GM13977 (cell line): ENCODE data around the gene PDLIM3.

Source experiments
- DNase-seq: peaks from one replicate; pipeline ENCODE4 v3.0.0; 2012; ENCODE audit warnings: low spot score
- in situ Hi-C: fragments of 300-500 bp; cut with MboI; formaldehyde crosslinking; loops from one replicate; pipeline ENCODE4 v1.12.0; 2022; ENCODE audit warnings: low sequenced_read_pairs, low pct_unique_long_range_greater_than_20kb, mixed read lengths, inconsistent platforms; ENCODE audit not compliant: unreplicated experiment
- TF ChIP-seq, protein P1 (sequence below): IDR thresholded peaks from 2 replicates; pipeline ENCODE4 v1.5.1; 2012; ENCODE audit warnings: mild to moderate bottlenecking, control low read depth; ENCODE audit not compliant: insufficient read depth; ENCODE audit errors: extremely low read depth, missing control alignments

PDLIM3 gene

DNA sequence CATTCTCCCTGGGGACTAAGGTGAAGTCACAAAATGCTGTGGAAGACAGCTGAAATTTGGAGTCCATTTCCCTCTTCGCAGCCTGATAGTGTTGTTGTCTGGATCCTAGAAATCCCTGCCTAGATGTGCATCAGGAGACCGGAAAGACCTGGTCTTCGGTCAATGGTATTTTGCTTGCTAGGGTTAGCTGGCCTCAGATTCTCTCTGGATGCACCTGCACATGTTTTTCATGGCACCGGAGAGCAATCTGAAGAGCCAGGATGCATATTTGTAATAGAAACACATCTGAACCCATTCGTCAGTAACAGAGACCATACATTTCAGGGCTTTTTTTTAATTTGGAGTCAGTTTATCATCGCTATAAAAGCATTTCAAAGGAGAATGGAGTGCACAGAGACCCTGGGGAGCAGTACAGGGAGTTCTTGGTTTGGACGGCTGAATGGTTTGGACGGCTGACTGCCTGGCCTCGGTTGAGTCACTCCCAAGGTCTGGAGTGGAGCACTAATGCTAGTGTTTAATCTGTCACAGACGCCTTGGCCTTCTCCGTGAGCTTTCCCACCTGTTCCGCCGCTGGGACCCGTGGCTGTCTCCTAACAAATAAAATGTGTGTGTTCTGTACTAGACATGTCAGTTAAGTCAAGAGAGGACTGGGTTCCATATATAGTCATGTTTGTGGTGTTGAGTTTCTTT lies 7.5 kb upstream of the PDLIM3 start:
- no peak for DNase-seq
- TF ChIP-seq, protein P1, sequence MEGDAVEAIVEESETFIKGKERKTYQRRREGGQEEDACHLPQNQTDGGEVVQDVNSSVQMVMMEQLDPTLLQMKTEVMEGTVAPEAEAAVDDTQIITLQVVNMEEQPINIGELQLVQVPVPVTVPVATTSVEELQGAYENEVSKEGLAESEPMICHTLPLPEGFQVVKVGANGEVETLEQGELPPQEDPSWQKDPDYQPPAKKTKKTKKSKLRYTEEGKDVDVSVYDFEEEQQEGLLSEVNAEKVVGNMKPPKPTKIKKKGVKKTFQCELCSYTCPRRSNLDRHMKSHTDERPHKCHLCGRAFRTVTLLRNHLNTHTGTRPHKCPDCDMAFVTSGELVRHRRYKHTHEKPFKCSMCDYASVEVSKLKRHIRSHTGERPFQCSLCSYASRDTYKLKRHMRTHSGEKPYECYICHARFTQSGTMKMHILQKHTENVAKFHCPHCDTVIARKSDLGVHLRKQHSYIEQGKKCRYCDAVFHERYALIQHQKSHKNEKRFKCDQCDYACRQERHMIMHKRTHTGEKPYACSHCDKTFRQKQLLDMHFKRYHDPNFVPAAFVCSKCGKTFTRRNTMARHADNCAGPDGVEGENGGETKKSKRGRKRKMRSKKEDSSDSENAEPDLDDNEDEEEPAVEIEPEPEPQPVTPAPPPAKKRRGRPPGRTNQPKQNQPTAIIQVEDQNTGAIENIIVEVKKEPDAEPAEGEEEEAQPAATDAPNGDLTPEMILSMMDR, result no peak
- in situ Hi-C loops, result no loop called here

DNA sequence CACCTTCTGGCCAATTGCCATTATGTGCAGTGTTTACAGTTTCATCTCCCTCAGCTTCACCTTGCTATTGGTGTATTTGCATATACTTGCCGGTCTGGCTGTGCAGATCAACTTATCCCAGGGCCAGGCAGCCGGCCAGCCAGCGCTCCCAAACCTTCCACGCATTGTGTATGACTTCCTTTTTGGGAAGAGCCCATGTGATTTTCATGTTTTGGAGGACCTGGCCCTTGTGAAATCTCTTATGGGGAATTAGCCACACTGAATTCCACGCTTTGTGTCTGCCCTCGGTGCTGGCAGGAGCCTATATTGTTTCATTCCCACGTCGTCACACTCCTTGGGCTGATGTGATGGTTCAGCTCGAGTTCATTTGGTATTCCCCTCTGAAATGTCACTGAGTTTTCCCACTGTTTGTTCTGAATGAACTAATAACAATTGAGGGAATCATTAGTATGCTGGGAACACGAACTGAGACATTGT lies 6.0 kb upstream of the PDLIM3 start:
- TF ChIP-seq, protein P1, result no peak
- DNase-seq, result no peak
- in situ Hi-C loops, result no loop called here

DNA sequence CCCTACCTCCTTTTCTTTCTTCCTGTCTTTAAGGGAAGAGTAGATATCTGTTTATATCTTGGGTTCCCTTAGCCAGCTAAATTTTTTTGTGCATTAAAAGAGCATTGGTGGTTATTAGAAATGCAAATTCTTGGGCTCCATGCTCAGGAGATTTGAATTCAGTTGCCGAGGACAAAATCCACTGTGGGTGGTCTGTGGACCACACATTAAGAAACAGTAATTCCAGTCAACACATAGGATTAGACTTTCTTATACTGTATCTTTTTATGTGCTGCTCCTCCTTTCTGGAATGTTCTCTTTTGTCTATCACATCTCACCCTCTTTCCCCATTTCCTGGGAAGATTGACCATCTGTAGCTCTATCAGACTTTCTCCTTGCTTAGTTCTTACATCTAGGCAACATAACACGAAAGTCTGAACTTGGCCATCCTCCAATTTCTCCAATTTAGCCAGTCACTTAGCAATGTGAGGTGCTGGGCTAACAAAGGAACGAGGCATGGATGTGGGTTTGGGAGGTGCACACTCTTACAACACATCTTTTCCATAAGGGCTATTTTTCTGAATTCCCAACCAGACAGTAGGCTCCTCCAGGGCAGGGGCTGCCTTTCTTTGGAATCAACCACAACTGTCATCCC lies 5.3 kb upstream of the PDLIM3 start:
- in situ Hi-C loops, result no loop called here
- TF ChIP-seq, protein P1, result no peak
- no peak for DNase-seq

DNA sequence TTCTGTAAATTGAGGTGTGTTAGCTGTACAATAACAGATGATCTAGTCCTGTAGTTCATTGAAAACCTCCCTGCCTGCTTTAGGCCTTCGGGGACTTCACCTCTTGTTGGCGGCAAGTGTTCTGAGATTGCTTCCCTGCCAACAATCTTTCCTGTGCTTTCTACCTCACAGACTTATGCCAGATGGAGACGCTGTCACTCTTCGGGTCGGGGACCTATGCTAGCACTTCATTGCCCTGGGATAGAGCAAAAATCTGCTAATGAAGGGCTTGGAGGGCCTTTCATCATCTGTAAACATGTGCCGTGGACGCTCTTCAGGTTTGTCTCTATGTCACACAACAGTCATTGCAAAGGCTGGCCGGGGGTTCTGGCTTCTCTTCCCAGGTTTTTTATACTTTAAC lies 4.7 kb upstream of the PDLIM3 start:
- no peak for DNase-seq
- in situ Hi-C loops, result no loop called here
- TF ChIP-seq, protein P1, result no peak

DNA sequence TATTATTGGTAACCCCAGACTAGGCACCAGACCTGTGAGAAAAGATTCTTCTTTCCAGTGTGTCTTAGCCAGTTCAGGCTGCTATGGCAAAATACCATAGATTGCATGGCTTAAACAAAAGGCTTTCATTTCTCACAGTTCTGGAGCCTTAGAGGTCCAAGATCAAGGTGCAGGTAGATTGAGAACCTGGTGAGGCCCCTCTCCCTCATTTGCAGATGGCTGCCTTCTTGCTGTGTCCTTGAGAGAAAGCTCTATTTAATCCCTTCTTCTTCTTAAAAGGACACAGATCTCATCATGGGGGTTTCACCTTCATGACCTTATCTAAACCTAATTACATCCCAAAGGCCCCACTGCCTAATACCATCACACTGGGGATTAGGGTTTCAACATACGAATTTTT lies 3.5 kb upstream of the PDLIM3 start:
- TF ChIP-seq, protein P1, result no peak
- no peak for DNase-seq
- in situ Hi-C loops, result no loop called here

DNA sequence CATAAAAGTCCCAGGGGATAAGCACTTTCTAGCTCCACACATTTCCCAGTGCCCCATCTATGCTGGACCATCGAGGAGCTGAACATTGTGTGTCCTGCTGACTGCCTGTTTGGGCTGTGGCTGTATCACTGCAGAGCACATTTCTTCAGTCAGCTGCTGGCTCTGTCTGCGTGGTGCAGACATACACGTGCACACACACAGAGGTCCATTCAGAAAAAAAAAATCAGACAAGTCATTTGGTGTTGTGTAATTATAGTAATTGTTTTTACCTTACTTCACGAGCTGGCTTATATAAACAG lies 1.1 kb upstream of the PDLIM3 start:
- DNase-seq, result peak; percentile 35
- TF ChIP-seq, protein P1, result no peak
- in situ Hi-C loops, result no loop called here
